Kidney tubule cell (primary cell): ENCODE measurements around the gene GATB.

Experiments used
- DNase-seq: peaks from one replicate; pipeline ENCODE4 v3.0.0-alpha.2; 2018; ENCODE audit warnings: low spot score

Gene GATB, protein sequence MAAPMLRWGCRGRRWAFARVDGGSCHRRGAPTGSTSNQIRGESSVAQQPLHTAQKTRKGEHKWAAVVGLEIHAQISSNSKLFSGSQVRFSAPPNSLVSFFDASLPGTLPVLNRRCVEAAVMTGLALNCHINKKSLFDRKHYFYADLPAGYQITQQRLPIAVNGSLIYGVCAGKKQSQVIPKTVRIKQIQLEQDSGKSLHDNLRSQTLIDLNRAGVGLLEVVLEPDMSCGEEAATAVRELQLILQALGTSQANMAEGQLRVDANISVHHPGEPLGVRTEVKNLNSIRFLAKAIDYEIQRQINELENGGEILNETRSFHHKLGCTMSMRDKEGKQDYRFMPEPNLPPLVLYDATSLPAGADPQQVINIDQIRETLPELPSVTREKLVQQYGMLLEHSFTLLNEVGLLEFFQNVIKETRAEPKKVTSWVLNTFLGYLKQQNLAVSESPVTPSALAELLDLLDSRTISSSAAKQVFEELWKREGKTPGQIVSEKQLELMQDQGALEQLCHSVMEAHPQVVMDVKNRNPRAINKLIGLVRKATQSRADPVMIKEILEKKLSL

DNA sequence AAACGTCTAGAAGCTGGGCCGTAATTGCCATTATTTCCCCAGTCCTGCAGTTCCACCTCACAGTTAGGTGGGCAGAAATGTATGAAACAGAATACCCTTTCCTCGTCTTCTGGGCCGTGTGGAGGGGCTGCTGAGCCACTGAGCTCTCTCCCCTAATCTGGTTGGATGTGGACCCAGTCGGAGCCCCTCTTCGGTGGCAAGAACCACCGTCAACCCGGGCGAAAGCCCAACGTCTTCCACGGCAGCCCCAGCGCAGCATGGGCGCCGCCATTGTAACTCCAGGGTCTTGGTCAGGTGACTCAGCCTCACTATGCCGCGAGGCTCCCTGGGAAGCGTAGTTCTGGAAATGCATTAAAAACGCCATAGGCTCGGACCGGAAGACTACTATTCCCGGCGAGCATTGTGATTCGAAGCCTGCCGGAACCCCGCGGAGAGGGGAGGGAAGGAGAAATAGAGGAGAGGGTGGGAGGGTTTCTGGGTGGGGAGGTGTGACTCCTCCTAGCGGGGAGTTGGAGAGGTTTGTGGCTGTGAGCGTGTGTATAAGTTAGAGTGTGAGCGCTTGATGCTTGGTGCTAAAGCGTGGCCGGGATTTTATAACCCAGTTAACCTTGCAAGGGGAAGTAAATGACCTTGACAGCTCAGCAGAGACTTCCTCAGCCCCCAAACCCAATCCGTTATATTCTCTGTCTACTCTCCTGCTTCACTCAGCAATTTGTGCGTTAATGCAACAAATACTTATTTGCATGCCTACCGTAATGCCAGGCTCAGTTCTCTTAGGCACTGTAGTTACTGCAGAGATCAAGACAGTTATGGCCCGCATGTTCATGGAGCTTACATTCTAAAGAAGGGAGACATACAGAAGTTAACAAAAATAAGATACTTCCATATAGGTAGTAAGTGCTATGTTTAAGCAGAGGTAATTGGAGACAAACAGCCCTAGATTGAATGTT is at the start of gene GATB:
GATB (minus strand) TSS at position 296 of the 950 bp plus-strand sequence; CDS start at position 271, 25 bp downstream.
- DNase-seq, result peak; percentile 98

DNA sequence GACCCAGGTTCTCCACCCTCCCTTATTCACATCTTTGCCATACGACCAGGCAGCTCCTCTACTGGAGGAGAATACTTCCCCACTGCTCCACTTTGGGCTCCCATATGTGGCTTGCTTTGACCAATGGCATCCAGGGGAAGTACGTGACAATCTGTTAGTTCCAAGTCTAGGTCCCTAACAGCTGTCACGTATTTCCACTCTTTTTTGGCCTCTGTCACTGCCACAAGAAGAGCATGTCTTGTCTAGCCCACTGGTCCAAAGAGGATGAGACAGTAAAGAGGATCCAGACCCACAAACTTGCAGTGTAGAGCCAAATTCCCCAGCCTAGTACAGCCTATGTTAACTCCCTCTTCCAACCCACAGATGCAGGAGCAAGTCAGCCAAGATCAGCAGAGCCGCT is 49.7 kb upstream of the GATB start:
- no peak for DNase-seq

DNA sequence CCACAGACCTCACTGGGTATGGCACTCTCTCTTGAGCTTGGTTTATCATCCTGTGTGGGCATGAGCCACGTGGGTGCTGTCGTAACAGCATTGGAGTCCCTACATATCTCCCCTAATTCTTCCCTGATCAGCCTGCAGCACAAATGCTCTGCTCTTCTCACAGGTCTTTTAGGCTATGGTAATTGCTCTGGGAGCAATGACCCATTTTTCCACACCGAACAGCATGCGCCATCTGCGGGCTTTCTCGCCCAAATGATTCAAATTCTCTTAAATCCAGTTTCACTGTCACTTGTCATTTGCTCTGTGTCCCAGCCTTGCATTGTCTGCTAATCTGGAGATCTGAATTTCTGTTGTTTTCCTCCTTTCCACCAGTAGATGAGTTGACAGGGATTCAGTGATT is 48.9 kb upstream of the GATB start:
- DNase-seq, result no peak

DNA sequence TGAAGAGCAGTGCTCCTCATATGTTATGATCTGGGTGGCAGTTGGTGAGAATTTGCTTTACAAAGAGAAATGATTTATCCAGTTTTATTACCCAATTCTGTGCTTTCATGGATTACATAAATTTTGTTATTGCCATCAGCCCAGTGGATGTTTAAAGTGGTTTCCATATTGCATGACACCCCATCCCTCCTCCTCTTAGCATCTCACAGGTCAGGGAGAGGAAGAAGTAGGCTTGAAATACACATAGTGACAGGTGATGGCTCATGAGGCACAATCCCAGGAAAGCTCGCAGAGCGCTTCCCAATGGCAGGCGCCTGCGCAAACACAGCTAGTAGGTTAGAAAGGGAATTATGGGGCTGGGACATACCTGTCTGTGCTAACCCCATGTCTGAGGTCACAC is 47.7 kb upstream of the GATB start:
- DNase-seq, result no peak

DNA sequence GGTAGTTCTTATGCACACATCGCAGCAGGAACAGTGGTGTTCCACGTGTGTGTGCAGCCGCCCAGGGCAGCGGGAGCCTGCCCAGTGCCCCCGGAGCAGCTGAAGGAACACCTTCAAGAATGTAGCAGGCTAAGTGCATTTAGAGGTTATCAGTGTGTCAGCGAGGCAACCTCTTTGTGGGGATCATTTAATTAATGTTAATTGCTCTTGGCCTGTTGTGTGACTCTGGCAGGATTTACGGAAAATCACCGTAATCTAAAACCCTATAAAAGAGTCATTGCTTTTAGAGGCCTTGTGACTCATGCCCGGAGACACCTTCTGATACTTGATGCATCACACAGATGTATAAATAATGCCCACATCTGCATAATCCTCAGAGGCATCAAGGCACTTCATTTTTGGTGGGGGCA is 47.3 kb upstream of the GATB start:
- DNase-seq, result no peak

DNA sequence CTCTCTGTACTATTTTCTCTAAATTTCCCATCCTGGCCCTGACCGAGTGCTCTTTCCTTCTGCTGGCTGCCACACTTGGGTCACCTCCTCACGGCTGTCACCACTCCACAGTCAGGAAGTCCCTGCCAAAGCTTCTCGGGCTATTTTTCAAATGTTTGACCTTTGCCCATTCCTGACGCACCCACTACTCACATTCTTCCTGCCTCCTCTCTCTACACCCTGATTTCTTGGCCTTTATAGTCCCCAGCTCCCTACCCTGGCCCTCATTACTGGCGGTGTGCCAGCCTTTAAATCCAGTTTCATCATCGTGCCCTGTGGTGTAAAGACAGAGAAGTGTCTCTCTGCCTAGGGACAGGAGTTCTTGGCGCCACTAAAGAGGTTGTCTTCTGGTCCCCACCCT is 46.4 kb upstream of the GATB start:
- DNase-seq, result no peak

DNA sequence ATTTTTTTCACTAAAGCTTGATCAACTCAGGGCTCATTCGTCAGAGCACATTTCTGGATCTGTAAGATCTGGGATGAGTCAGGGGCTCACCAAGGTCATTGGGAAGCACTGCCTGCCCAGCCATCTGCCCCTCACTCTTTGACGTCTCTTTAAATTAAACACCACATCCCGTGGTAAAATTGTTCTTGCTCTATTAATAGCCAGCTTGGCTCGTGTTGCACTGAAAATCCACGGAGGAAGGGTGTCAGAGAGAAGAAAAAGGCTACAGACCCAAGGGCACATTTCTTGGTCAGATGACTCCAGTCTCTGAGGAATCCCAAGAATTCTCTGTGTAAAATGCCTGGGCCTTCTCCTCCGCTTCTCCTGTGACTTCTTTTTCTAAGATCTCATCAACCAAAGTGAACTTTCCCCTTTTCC is 45.7 kb upstream of the GATB start:
- DNase-seq, result peak; percentile 80

DNA sequence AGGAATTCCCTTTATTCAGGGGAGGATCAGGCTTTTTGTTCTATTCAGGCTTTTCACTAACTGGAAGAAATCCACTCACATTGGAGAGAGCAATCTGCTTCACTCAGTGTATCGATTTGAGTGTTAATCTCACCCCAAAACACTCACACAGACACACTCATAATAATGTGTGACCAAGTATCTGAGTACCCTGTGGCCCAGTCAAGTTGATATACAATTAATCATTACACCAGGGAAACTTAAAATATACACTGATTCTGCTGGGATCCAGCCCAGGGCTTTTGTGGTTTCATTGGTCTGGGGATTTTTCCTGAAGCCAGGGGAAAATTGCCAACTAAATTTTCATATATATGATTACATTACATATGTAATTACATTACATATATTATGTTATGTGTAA is 44.0 kb upstream of the GATB start:
- DNase-seq, result peak; percentile 59

DNA sequence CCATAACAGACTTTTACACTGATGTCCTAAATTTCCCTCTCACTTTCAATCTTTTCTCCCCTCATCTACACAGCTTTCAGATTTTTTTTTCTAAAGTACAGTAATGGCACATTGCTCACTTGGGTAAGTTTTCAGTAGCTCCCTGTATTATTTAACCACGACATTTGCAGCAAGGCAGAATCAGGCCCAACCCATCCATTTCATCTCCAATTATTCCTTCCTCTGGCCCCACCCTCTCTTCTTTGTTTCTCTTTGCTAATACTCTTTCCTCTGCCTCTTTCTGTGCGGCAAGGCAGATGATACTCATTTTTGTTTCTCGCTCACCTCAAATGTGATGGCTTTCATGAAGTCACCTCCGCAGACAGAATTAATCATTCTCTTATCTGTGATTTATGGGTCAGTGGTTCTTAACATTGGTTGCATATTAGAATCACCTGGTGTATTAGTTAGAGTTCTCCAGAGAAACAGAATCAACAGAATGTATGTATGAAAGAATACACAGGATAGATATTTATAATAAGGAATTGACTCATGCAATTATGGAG is 43.4 kb upstream of the GATB start:
- peak; percentile 35 for DNase-seq

DNA sequence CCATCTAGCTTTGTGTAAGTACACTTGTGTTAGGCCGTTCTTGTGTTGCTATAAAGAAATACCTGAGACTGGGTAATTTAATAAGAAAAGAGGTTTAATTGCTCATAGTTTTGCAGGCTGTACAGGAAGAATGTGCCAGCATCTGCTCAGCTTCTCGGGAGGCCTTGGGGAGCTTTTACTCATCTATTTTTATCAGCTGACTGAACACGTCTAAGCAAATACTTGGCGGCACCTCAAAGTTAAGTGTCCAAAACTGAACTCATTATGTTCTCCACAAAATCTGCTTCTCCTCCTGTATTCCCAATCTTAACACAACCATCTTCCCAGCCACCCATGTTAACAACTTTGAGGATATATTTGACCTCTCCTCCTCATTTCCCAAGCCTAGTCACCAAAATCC is 42.4 kb upstream of the GATB start:
- no peak for DNase-seq

DNA sequence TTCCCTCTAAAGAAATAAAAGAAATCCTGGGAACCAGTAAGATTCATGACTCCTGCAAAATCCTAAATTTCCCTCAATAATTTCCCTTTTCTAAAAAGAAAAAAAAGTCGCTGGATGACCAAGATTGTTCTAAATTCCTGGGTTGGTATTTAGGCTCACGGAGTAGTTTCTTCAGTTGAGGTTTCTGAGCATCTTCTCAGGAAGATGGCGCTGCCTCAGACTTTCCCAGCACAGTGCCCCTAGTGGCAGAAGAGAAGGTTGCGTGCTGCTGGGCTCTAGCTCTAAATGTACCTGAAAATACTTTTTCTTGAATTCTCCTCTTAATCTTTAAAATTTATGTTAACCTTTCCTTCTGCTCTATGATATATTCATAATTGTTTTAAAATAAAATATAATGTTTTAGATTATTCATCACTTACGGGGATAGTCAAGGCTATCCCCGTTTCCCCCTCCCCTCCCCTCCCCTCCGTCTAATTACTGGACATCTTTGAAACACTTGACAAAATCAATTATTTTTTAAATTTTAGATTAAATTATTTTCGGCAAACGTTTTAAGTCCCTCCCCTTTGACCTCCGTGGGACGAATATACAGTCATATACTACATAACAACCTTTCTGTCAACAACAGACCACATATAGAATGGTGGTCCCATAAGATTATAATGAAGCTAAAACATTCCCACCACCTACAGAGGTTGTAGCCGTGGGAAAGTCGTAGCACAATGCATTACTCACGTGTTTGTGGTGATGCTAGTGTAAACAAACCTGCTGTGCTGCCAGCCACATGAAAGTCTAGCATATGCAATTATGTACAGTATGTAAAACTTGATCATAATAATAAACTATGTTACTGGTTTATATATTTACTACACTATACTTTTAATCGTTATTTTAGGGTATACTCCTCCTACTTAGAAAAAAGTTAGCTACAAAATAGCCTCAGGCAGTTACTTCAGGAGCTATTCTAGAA is 41.0 kb upstream of the GATB start:
- DNase-seq, result peak; percentile 50

DNA sequence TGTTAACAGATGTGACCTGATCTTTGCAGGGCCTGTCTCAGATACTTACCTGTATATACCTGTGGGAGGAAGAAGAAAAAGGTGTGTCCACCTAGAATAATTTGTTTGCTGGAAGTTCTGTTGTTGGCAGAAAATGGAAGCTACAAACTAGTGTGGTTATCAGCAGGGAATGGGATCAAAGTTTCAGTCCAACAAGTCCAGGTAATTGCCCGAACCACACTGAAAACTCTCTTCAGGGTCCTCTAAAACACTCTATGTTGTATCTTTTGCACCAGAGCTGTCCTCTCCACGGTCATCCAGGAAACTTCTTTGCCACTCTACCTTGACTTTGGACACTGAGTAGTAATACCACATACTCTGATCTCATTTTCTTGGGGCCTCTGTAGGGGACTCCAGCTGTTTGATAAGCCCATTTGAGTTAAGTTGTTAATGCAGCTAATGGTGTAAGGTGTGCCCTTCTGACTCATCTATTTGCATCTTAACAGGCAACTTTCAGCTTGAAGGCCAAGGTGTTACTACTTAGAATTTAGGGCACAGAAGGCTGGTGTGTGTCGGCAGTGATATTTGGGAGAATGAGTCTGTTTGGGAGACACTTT is 38.7 kb upstream of the GATB start:
- no peak for DNase-seq

DNA sequence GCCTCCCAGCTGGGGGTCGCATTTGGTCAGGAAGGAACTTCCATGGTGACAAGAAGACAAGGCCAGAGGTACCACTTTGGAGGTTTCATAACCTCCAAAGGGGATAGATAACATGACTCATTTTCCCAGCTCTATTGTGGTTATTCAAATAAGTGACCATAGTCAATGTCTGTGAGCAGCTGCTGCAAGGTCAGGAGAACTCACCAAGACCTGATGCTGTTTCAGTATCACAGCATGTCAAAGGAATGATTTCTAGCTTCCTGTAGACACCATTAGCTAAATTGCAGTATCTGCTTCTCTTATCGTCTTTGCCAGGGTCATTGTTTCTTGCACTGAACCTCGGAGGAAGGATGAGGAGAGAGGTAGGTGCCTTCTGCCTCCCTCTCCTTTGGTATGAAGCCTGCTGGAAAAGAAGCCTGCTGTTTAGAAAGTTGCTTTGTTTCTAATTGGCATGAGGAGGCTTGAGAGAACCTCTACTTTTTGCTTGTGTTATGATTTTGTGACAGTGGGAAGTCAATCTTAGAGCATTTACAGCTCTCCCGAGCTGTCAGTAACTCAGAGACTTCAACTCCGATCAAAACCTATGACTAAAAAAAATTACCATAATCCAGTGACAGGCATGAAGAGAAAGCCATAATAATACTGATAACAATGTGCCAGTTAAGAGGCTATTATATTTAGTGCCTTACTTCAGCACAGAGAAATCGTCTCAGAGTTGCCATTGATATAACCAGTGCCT is 38.0 kb upstream of the GATB start:
- peak; percentile 46 for DNase-seq

DNA sequence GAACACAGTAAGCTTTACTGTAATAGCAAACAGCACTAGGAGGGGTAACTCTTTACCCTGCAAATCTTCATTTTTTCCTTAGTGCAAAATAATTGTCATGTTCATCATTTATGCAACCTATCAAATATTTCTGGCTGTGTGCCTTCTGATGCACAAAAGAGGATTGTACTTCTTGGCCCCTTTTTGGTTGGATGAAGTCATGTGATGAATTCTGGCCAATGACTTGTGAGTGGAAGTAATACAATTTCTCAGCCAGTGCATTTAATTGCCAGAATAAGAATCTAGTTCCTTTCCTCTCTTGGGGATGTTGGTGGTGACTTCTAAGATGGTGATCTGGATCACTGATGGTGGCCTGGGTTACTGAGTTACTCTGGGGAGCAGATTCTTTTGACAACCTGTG is 37.0 kb upstream of the GATB start:
- no peak for DNase-seq

DNA sequence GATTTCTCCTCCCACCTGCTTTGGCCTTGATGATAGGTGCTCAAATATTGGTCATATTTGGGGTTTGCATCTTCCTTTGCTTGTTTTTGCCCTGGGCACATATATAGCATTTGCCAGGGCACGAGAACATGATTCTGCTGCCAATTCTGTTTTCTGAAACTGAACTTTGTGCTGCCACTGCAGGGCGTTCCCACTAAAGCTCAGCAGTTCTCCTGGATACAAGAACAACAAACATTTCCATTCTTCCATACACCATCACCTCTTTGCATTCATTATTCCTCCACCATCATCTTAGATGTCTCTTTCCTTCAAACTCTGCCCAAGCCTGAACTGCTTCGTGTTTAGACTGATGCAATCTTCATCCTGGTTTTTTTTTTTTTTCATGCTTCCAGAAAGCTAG is 36.3 kb upstream of the GATB start:
- DNase-seq, result no peak

DNA sequence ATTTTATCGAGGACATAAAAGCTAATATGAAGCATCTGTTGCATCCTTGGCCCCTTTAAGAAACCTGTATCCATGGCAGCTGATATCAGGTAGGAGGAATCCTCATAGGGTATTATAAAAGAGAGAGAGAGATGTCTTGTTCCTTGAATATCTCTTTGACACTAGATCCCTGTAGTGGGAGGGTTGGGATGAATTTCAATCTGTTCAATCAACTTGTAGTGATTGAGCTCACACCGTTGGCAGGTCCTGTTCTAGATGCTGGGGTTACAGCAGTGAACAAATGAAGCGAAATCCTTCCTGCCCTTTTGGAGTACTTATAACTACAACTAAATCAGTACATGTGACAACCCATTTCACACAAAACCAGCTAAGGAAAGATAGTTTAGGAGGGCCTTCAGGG is 35.3 kb upstream of the GATB start:
- DNase-seq, result no peak

DNA sequence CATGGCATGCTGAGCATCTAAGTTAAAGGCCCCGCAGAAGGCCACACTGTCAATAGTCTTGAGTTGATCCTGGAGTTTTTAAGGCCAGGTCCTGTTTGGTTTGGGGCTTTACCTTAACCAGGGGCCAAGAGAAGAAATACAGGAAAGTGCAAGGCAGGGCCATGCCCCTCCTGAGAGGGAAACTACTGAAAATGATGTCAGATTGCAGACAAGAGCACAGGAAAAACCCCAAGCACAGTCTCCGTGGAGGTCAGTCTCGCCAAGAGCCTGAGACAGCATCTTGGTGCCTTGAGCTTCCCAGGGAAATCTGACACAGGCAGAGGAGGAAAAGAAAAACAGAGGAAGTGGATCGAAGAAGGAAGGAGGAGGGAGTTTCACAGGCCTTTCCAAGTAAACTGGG is 32.2 kb upstream of the GATB start:
- DNase-seq, result no peak

DNA sequence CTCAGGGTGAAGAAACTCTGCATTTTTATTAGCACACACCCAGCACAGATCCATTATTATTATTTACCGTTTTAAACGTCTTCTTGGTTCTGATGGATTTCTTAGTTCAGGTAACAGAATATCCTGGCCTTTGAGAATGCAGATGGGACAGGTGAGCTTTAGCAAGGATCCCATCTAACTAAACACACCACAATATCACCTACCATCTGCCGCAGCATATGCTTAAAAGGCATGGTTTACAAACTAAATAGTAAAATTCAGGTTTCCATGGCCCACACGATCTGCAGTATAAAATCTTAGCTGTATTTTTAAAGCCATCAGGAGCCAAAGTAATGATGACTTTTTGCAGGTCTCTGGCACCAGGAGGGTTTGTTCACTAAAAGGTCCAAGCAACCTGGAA is 31.7 kb upstream of the GATB start:
- no peak for DNase-seq

DNA sequence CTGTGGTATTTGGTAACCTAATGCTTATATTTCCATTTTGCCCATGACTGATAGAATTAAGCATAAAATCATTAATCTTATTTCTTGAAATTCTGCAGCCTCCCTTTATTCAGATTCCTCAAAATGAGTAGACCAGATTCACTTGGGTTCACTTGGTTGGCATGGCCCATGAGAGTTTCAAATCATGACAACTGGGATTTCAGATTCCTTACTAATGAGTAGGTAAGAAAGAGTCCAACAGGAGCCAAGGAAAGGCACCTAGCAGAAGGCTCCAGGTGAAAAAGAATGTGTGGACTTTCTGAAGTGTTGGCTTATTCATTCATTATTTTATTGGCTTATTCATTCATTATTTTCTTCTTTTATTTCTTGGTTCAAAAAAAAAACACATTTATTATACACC is 27.2 kb upstream of the GATB start:
- DNase-seq, result peak; percentile 92

DNA sequence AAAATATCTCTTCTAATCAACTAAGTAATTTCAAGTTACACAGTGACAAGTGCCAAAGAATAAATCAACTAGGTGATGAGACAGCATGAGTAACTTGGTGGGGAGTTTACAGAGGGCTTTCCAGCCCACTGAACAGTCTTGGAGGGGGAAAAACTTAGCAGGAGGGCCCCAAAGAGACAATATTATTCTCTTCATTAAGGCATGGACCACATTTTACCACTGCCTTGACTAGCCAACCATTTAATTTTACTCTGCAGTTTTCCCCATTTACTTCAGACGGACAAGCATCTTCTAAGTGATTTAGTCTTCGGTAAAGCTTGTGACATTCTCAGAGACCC is 25.3 kb upstream of the GATB start:
- peak; percentile 82 for DNase-seq
